NT2/D1 (cell line): ENCODE measurements around the gene TMEM131.

Source experiments
- DNase-seq: peaks from one replicate; pipeline ENCODE4 v3.0.0-alpha.2; 2011; ENCODE audit warnings: low read depth, low spot score
- H3K27me3 ChIP-seq: 2 replicates; pipeline ENCODE4 v1.6.0; 2011; ENCODE audit warnings: mild to moderate bottlenecking; ENCODE audit not compliant: insufficient read length, insufficient read depth
- H3K36me3 ChIP-seq: 2 replicates; pipeline ENCODE4 v1.6.1; 2011; ENCODE audit warnings: mild to moderate bottlenecking, low read length, mixed read lengths; ENCODE audit not compliant: insufficient read depth, insufficient read length
- H3K4me1 ChIP-seq: 2 replicates; pipeline ENCODE4 v1.5.1; 2011; ENCODE audit not compliant: insufficient read depth, insufficient read length
- H3K4me3 ChIP-seq: 2 replicates; pipeline ENCODE4 v1.5.1; 2011; ENCODE audit warnings: low read depth; ENCODE audit not compliant: insufficient read length
- H3K9ac ChIP-seq: 2 replicates; pipeline ENCODE4 v1.6.0; 2011; ENCODE audit warnings: low read depth; ENCODE audit not compliant: insufficient read length
- H3K9me3 ChIP-seq: 2 replicates; pipeline ENCODE4 v1.5.1; 2011; ENCODE audit warnings: mild to moderate bottlenecking, low read length; ENCODE audit not compliant: insufficient read depth
- SUZ12 ChIP-seq: IDR thresholded peaks from 2 replicates; pipeline ENCODE4 v1.6.1; 2011; ENCODE audit not compliant: insufficient read length, insufficient read depth; ENCODE audit errors: extremely low read depth
- YY1 ChIP-seq: IDR thresholded peaks from 2 replicates; pipeline ENCODE4 v1.6.1; 2011; ENCODE audit not compliant: insufficient read length, insufficient read depth
- ZNF274 ChIP-seq: IDR thresholded peaks from 2 replicates; pipeline ENCODE4 v1.6.1; 2011; ENCODE audit warnings: mild to moderate bottlenecking, low read depth, low read length

The TMEM131 gene

GRCh38 chr2:97974471-97974870 is 21.3 kb downstream of the TMEM131 start:
- H3K4me3 ChIP-seq = no peak overlapping the region
- H3K9me3 ChIP-seq = peaks cover 44% of the 10 kb centered on the region
- no peak for DNase-seq
- TF ChIP-seq YY1 (no peak), ZNF274 (no peak), SUZ12 (no peak)
- no peaks in the 10 kb centered on the region for H3K4me1 ChIP-seq
- H3K27me3 ChIP-seq = no peaks in the 10 kb centered on the region
- no peaks in the 10 kb centered on the region for H3K36me3 ChIP-seq
- no peak overlapping the region for H3K9ac ChIP-seq

- peaks cover 25% of the 10 kb centered on the region for H3K9me3 ChIP-seq
- H3K27me3 ChIP-seq = no peaks in the 10 kb centered on the region
- H3K4me1 ChIP-seq = no peaks in the 10 kb centered on the region
- H3K9ac ChIP-seq = no peak overlapping the region
- H3K36me3 ChIP-seq = no peaks in the 10 kb centered on the region
- H3K4me3 ChIP-seq = no peak overlapping the region
- no peak for DNase-seq
- no peak for TF ChIP-seq YY1
- TF ChIP-seq ZNF274 = no peak
- no peak for TF ChIP-seq SUZ12
Observed at GRCh38 chr2:97970293-97971060, 25.3 kb downstream of the TMEM131 start.

- TF ChIP-seq YY1 = no peak
- no peak for TF ChIP-seq ZNF274
- TF ChIP-seq SUZ12 = no peak
- no peak for DNase-seq
Observed at GRCh38 chr2:97969081-97970067, 26.4 kb downstream of the TMEM131 start.

DNA sequence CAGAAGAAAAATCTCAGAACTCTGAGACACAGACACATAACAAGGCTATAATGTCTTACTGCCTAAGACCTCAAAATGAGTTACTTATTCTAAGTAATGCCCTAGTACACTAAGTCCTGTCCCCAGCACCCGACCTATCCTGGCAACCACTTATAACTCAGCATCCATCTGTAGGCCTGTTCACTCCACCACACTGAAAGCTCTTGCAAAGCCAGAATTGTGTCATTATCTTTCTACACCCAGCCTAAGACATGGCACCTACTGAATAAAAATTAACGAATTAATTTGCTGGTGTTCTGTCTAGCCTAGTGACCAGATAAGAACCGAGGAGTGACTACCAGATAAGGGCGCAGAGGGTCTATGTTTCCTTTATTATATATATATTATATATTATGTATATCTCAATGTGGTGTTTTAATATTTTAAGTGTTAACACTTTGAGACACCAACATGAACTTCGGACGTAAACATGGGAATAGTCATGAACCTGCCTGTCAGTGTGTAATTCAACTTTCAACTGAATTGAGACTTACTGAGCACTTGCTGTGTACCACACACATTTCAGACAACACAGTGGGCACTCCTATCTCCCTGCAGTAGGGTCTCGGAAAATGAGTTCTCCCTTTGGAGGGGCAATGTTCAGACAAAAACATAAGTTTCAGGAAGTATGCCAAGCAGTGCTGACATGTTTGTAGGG is 27.7 kb downstream of the TMEM131 start:
- Histone ChIP-seq H3K4me1 (no peaks in the 10 kb centered on the region), H3K9me3 (peaks cover 5% of the 10 kb centered on the region; the same call in 1 of the 2 replicates), H3K27me3 (no peaks in the 10 kb centered on the region), H3K4me3 (no peak overlapping the region), H3K36me3 (no peaks in the 10 kb centered on the region), H3K9ac (no peak overlapping the region)
- no peak for DNase-seq
- TF ChIP-seq ZNF274 (no peak), YY1 (no peak), SUZ12 (no peak)

More at GRCh38 chr2:97969081-97970067, 26.4 kb downstream of the TMEM131 start:
- no peaks in the 10 kb centered on the region for H3K36me3 ChIP-seq
- no peaks in the 10 kb centered on the region for H3K4me1 ChIP-seq
- H3K9me3 ChIP-seq = peaks cover 18% of the 10 kb centered on the region
- H3K4me3 ChIP-seq = no peak overlapping the region
- H3K9ac ChIP-seq = no peak overlapping the region
- H3K27me3 ChIP-seq = no peaks in the 10 kb centered on the region

DNA sequence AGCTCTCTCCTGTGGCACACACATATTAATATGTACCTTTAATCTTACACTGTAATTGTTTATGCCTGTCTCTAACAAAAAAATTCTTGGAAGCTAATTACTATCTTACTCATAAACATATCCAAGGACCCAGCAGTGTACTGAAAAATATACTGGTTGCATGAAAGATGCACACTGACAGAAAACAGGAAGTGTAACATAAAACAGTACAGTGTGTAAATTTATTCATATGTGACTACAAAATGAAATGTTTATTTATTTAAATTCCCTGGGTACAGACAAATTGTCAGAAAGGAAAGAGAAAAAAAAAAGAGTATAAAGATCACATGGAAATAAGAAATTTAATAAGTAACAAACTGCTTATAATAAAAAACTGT is 28.5 kb downstream of the TMEM131 start:
- Histone ChIP-seq H3K27me3 (no peaks in the 10 kb centered on the region), H3K9me3 (no peaks in the 10 kb centered on the region), H3K4me3 (no peak overlapping the region), H3K4me1 (no peaks in the 10 kb centered on the region), H3K36me3 (no peaks in the 10 kb centered on the region), H3K9ac (no peak overlapping the region)
- no peak for DNase-seq
- TF ChIP-seq YY1 = no peak
- TF ChIP-seq ZNF274 = no peak
- no peak for TF ChIP-seq SUZ12

DNA sequence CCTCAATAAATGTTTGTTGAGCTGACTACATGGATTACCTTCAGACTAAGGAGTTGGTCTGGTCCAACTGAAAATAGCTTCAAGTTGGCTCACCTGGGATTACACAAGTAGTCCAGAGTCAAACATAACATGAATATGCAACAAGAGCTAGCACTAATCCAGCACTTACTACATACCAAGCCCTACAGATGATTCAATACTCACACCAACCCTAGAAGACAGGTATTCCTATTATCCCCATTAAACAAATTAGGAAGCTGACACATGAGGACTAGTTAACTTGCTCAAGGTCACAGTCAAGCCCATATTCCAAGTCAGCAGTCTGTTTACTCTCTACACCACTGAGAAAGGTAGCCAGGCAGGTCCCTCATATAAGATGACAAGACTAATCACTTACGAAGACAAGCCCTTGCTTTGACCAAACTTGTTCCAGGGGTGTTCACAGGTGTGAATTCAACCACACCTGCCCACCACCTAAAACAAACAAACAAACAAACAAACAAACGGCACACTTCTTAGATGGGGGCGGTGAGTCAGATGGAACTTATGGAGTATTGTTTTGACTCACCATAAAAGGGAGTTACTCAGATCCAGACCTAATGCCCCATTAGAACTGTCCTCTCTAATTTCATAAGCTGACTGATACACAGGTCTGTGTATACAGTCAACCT is 29.1 kb downstream of the TMEM131 start:
- no peaks in the 10 kb centered on the region for H3K9me3 ChIP-seq
- H3K36me3 ChIP-seq = no peaks in the 10 kb centered on the region
- no peak overlapping the region for H3K9ac ChIP-seq
- no peak for TF ChIP-seq ZNF274
- no peak for TF ChIP-seq YY1
- no peak for TF ChIP-seq SUZ12
- H3K4me3 ChIP-seq = no peak overlapping the region
- H3K4me1 ChIP-seq = no peaks in the 10 kb centered on the region
- H3K27me3 ChIP-seq = no peaks in the 10 kb centered on the region
- DNase-seq = no peak
